NT2/D1 (cell line): ENCODE results near the gene PZP.

Experiments used
- DNase-seq: peaks from one replicate; pipeline ENCODE4 v3.0.0-alpha.2; 2011; ENCODE audit warnings: low read depth, low spot score
- H3K27me3 ChIP-seq: 2 replicates; pipeline ENCODE4 v1.6.0; 2011; ENCODE audit warnings: mild to moderate bottlenecking; ENCODE audit not compliant: insufficient read length, insufficient read depth
- H3K36me3 ChIP-seq: 2 replicates; pipeline ENCODE4 v1.6.1; 2011; ENCODE audit warnings: mild to moderate bottlenecking, low read length, mixed read lengths; ENCODE audit not compliant: insufficient read depth, insufficient read length
- H3K4me1 ChIP-seq: 2 replicates; pipeline ENCODE4 v1.5.1; 2011; ENCODE audit not compliant: insufficient read depth, insufficient read length
- H3K4me3 ChIP-seq: 2 replicates; pipeline ENCODE4 v1.5.1; 2011; ENCODE audit warnings: low read depth; ENCODE audit not compliant: insufficient read length
- H3K9ac ChIP-seq: 2 replicates; pipeline ENCODE4 v1.6.0; 2011; ENCODE audit warnings: low read depth; ENCODE audit not compliant: insufficient read length
- H3K9me3 ChIP-seq: 2 replicates; pipeline ENCODE4 v1.5.1; 2011; ENCODE audit warnings: mild to moderate bottlenecking, low read length; ENCODE audit not compliant: insufficient read depth
- SUZ12 ChIP-seq: IDR thresholded peaks from 2 replicates; pipeline ENCODE4 v1.6.1; 2011; ENCODE audit not compliant: insufficient read length, insufficient read depth; ENCODE audit errors: extremely low read depth
- YY1 ChIP-seq: IDR thresholded peaks from 2 replicates; pipeline ENCODE4 v1.6.1; 2011; ENCODE audit not compliant: insufficient read length, insufficient read depth
- ZNF274 ChIP-seq: IDR thresholded peaks from 2 replicates; pipeline ENCODE4 v1.6.1; 2011; ENCODE audit warnings: mild to moderate bottlenecking, low read depth, low read length

The PZP gene

GRCh38 chr12:9134981-9135628, 73.1 kb downstream of the PZP start:
- DNase-seq, result peak; percentile 36
- no peaks in the 10 kb centered on the region for H3K27me3 ChIP-seq

GRCh38 chr12:9133216-9133916, 74.8 kb downstream of the PZP start:
- Histone ChIP-seq H3K9me3 (peaks cover 16% of the 10 kb centered on the region), H3K4me1 (no peaks in the 10 kb centered on the region), H3K36me3 (no peaks in the 10 kb centered on the region), H3K27me3 (no peaks in the 10 kb centered on the region), H3K4me3 (no peak overlapping the region), H3K9ac (no peak overlapping the region)
- no peak for DNase-seq
- TF ChIP-seq YY1 (no peak), SUZ12 (no peak), ZNF274 (no peak)

More at GRCh38 chr12:9134981-9135628, 73.1 kb downstream of the PZP start:
- H3K4me3 ChIP-seq, result no peak overlapping the region
- no peaks in the 10 kb centered on the region for H3K36me3 ChIP-seq
- TF ChIP-seq SUZ12, result no peak
- TF ChIP-seq ZNF274, result no peak
- no peak for TF ChIP-seq YY1
- H3K9ac ChIP-seq, result no peak overlapping the region
- H3K9me3 ChIP-seq, result peaks cover 33% of the 10 kb centered on the region
- no peaks in the 10 kb centered on the region for H3K4me1 ChIP-seq

GRCh38 chr12:9132008-9132535, 76.1 kb downstream of the PZP start:
- Histone ChIP-seq H3K27me3 (no peaks in the 10 kb centered on the region), H3K9me3 (peaks cover 9% of the 10 kb centered on the region), H3K36me3 (no peaks in the 10 kb centered on the region), H3K9ac (no peak overlapping the region), H3K4me1 (no peaks in the 10 kb centered on the region), H3K4me3 (no peak overlapping the region)
- TF ChIP-seq YY1 (no peak), ZNF274 (no peak), SUZ12 (no peak)
- DNase-seq, result no peak

GRCh38 chr12:9130244-9130643, 78.0 kb downstream of the PZP start:
- Histone ChIP-seq H3K9ac (no peak overlapping the region), H3K4me3 (no peak overlapping the region), H3K9me3 (peaks cover 6% of the 10 kb centered on the region; the same call in 1 of the 2 replicates), H3K36me3 (no peaks in the 10 kb centered on the region), H3K27me3 (no peaks in the 10 kb centered on the region), H3K4me1 (no peaks in the 10 kb centered on the region)
- no peak for TF ChIP-seq SUZ12
- no peak for TF ChIP-seq ZNF274
- no peak for TF ChIP-seq YY1
- no peak for DNase-seq

GRCh38 chr12:9127936-9128663, 80.1 kb downstream of the PZP start:
- Histone ChIP-seq H3K9me3 (peaks cover 6% of the 10 kb centered on the region; the same call in 1 of the 2 replicates), H3K36me3 (no peaks in the 10 kb centered on the region), H3K4me3 (no peak overlapping the region), H3K4me1 (no peaks in the 10 kb centered on the region), H3K27me3 (no peaks in the 10 kb centered on the region), H3K9ac (no peak overlapping the region)
- DNase-seq, result no peak
- no peak for TF ChIP-seq SUZ12
- no peak for TF ChIP-seq YY1
- no peak for TF ChIP-seq ZNF274

GRCh38 chr12:9127484-9127883, 80.7 kb downstream of the PZP start:
- H3K9me3 ChIP-seq, result peaks cover 6% of the 10 kb centered on the region; the same call in 1 of the 2 replicates

More at GRCh38 chr12:9127484-9127883, 80.7 kb downstream of the PZP start:
- Histone ChIP-seq H3K4me1 (no peaks in the 10 kb centered on the region), H3K27me3 (no peaks in the 10 kb centered on the region), H3K36me3 (no peaks in the 10 kb centered on the region), H3K9ac (no peak overlapping the region), H3K4me3 (no peak overlapping the region)
- no peak for TF ChIP-seq YY1
- TF ChIP-seq ZNF274, result no peak
- no peak for TF ChIP-seq SUZ12
- no peak for DNase-seq
